ENCODE data around the gene ZNF664.

Gene ZNF664

GRCh38 chr12:124046456-124046740 is 73.4 kb downstream of the ZNF664 start:
- H3K4me3 ChIP-seq (ENCODE audit: low read length), result no peak overlapping the region
- TF ChIP-seq CTCF (conservative IDR thresholded peaks at IDR 0.05; ENCODE audit: low read depth, low read length), result no peak
- DNase-seq (ENCODE audit: low read depth), result no peak

- TF ChIP-seq CTCF (conservative IDR thresholded peaks at IDR 0.05; ENCODE audit: low read depth, low read length), result no peak
- no peak overlapping the region for H3K4me3 ChIP-seq (ENCODE audit: low read length)
- DNase-seq (ENCODE audit: low read depth), result no peak
Measured at GRCh38 chr12:124047045-124047566, 74.1 kb downstream of the ZNF664 start.

- no peak for TF ChIP-seq CTCF (conservative IDR thresholded peaks at IDR 0.05; ENCODE audit: low read depth, low read length)
- DNase-seq (ENCODE audit: low read depth), result no peak
- no peak overlapping the region for H3K4me3 ChIP-seq (ENCODE audit: low read length)
Measured at GRCh38 chr12:124049451-124050094, 76.6 kb downstream of the ZNF664 start.

GRCh38 chr12:124053851-124054250 is 80.8 kb downstream of the ZNF664 start:
- no peak overlapping the region for H3K4me3 ChIP-seq (ENCODE audit: low read length)
- peak; percentile 87 for TF ChIP-seq CTCF (conservative IDR thresholded peaks at IDR 0.05; ENCODE audit: low read depth, low read length)
- DNase-seq (ENCODE audit: low read depth), result peak; percentile 33

- H3K4me3 ChIP-seq (ENCODE audit: low read length), result no peak overlapping the region
- DNase-seq (ENCODE audit: low read depth), result no peak
- TF ChIP-seq CTCF (conservative IDR thresholded peaks at IDR 0.05; ENCODE audit: low read depth, low read length), result no peak
Measured at GRCh38 chr12:124055066-124055465, 82.1 kb downstream of the ZNF664 start.

GRCh38 chr12:124057691-124058090 is 84.7 kb downstream of the ZNF664 start:
- H3K4me3 ChIP-seq (ENCODE audit: low read length), result no peak overlapping the region
- TF ChIP-seq CTCF (conservative IDR thresholded peaks at IDR 0.05; ENCODE audit: low read depth, low read length), result no peak
- DNase-seq (ENCODE audit: low read depth), result no peak

- no peak for TF ChIP-seq CTCF (conservative IDR thresholded peaks at IDR 0.05; ENCODE audit: low read depth, low read length)
- no peak for DNase-seq (ENCODE audit: low read depth)
- H3K4me3 ChIP-seq (ENCODE audit: low read length), result no peak overlapping the region
Measured at GRCh38 chr12:124059752-124060151, 86.7 kb downstream of the ZNF664 start.

Data from retinal pigment epithelial cell (primary cell).